Measurements from ENCODE around the gene IGFBP3.
A peak's percentile ranks its signal among the peaks of the same experiment; 100 is the strongest.
"Not testable (repeated sequence)": the region's sequence is repeated elsewhere in the genome, so short reads cannot be mapped to it uniquely, and the experiment has no call there.

IGFBP3 gene

DNA sequence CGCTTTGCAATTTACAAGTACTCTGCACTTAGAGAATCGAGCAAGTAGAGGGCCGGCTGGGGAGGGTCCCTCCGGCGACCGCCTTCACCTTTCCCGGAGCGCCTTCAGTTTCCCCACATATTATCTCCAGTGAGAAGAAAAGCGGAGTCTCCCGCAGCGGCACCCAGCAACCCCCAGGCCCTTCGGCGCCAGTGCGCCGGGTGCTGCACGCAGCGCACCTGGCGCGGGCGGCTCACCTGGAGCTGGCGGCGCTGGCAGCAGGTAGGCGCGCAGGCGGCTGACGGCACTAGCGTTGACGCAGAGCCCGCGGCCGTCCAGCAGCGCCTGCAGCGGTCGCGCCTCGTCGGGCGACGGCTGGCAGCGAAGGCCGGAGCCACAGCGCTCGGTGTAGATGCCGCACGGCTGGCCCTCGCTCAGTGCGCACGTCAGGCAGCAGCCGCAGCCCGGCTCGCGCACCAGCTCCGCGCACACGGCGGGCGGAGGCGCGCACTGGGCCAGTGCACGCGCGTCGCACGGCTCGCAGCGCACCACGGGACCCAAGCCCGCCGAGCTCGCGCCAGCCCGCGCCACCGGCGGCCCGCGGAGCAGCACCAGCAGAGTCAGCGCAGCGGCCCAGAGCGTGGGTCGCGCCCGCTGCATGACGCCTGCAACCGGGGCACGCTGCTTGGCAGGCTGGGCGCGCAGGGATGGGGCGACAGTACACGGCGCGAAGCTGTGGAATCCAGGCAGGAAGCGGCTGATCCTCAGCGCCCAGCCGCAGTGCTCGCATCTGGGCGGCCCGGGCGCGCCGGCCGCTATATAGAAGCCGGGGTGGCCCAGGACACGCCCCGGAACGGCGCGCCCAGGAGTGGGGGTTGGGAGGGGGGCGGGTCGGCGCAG is at the start of gene IGFBP3:
Gene IGFBP3, minus strand, starts transcription at position 771 of the 879 bp plus-strand sequence. Its CDS starts 132 bp downstream, at position 639.
- peak; percentile 69 for DNase-seq

GRCh38 chr7:45970454-45970853 is 49.4 kb upstream of the IGFBP3 start:
- DNase-seq: no peak

DNA sequence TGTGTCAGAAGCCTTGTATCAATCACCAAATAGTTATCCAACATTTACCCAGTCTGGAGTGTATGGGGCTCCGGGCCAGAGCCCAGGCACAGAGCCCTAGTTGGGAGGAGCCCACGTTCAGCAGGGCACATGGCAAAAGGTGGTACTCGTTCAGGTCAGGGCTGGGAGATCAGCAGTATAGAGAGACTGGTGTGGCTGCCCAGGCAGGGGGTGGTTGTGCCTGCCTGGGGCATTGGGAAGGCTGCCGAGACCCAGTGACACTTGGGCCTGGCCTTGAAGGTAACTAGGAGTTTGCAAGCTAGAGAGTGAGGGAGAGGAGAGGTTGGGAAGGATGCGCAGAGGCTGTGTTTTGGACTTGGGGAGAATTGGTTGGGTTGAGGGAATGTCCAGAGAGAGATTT is 48.9 kb upstream of the IGFBP3 start:
- no peak for DNase-seq

GRCh38 chr7:45968856-45969541 is 47.9 kb upstream of the IGFBP3 start:
- no peak for DNase-seq

GRCh38 chr7:45968312-45968711 is 47.2 kb upstream of the IGFBP3 start:
- no peak for DNase-seq

- no peak for DNase-seq
These were observed 46.6 kb upstream of the IGFBP3 start for GRCh38 chr7:45967591-45968157.

GRCh38 chr7:45962861-45963260 is 41.8 kb upstream of the IGFBP3 start:
- no peak for DNase-seq

DNA sequence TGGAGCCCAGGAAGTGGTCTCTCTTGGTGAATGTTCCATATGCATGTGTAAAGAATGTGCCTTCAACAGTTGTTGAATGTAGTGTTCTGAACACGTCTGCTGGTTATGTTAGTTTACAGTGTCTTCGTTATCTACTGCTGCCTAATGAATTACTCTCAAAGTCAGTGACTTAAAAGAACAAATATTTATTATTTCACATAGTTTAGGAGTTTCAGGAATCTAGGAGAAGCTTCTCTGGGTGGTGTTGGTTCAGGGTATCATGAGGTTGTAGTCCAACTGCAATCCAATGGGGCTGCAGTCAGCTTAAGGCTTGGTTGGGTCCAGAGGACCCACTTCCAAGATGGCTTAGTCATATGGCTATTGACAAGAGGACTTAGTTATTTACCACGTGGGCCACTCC is 36.6 kb upstream of the IGFBP3 start:
- DNase-seq: no peak

- no peak for DNase-seq
These were observed 34.2 kb upstream of the IGFBP3 start for GRCh38 chr7:45955286-45955685.

GRCh38 chr7:45953055-45953454 is 32.0 kb upstream of the IGFBP3 start:
- DNase-seq: not testable (repeated sequence)

- DNase-seq: no peak
These were observed 23.0 kb upstream of the IGFBP3 start for GRCh38 chr7:45944058-45944457.

DNA sequence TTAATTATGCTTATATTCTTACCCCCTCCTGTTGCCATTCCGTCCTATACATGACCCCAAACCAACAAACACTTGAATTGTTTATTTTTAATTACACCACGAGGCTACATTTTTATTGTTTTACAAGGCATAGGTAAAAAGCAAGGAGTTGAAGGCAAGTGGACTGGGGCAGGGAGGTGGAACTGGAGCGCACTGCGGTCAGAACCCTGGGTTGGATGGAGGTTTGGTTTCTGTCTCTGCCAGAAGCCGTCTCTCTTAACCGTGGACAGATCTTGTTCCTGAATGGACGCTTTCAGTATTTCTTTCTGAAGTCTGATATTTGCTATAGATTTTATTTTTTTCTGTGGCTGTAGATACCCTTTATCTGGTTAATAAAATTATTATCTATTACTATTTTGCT is 19.9 kb upstream of the IGFBP3 start:
- DNase-seq: no peak

DNA sequence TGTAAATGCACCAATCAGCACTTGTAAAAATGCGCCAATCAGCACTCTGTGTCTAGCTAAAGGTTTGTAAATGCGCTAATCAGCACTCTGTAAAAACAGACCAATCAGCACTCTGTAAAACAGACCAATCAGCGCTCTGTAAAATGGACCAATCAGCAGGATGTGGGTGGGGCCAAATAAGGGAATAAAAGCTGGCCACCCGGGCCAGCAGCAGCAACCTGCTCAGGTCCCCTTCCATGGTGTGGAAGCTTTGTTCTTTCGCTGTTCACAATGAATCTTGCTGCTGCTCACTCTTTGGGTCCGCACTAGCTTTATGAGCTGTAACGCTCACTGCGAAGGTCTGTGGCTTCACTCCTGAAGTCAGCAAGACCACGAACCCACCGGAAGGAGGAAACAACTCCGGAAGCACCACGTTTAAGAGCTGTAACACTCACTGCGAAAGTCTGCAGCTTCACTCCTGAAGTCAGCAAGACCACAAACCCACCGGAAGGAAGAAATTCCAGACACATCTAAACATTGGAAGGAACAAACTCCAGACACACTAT is 19.2 kb upstream of the IGFBP3 start:
- DNase-seq: not testable (repeated sequence)

- no peak for DNase-seq
These were observed 18.5 kb upstream of the IGFBP3 start for GRCh38 chr7:45939574-45939973.

DNA sequence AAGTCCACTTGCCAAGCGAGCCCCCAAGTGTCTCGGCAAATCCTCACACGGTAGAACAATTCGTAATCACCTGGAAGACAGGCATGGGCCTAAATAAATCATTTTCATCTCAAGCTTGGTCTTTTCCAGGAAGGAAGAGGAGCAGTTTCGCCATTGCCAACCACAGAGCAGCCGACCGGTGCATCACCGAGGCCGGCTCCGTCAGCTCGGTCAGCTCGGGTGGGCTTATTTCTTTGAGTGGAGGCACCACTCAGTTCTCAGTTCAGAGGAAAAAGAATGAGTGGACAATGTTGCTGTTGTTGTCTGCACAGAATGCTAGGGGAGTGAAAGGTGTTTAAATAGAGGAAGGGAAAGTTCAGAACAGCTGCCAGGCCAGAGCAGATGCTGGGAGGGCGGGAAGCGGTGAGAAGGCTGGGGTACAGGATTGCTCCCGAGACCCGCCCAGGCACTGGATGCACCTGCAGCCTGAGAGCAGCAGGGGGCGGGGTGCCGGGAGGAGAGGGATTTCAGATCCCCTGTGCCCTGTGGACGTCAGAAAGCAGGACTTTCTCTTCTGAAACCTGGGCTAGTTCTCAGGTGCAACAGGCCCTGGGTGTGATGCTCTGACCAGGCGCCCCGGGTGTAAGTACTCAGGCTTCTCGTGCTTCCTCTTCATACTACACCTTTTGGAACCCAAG is 17.7 kb upstream of the IGFBP3 start:
- no peak for DNase-seq

GRCh38 chr7:45937862-45938261 is 16.8 kb upstream of the IGFBP3 start:
- no peak for DNase-seq

- no peak for DNase-seq
These were observed 16.2 kb upstream of the IGFBP3 start for GRCh38 chr7:45937301-45937700.

DNA sequence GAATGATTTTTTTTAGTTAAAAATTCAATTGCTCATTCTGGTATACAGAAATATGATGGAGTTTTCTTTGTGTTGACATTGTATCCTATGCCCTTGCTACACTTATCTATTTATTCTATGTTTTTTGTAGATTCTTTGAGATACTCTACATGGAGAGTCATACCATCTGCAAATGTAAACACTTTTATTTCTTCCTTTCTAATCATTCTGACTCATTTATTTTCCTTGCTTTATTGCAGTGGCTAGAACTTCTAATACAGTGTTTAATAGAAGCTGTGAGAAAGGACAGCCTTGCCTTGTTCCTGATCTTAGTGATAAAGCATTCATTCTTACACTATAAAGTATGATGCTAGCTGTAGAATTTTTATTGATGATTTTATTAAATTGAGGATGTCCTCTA is 9.9 kb upstream of the IGFBP3 start:
- no peak for DNase-seq

GRCh38 chr7:45927721-45928120 is 6.6 kb upstream of the IGFBP3 start:
- DNase-seq: no peak

GRCh38 chr7:45924283-45924682 is 3.2 kb upstream of the IGFBP3 start:
- DNase-seq: no peak

GRCh38 chr7:45923818-45924217 is 2.7 kb upstream of the IGFBP3 start:
- DNase-seq: no peak

DNA sequence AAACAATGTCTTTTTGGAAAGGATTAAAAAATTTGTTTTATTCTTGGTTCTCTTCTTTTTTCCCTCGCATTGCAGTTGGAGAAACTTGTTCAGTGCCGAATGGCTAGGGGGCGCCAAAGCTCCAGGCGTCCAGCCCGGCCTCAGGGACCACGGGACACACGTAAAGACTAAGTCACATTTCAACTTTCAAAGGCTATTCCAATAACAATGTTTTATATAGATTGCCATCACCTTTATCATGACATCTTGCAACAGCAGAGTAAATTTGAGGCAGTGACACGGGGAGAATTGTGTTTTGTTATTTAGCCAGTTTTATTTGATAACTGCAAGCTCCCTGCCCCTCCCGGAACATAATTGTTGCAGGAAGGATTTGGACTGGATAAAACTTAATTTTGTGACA is 2.2 kb upstream of the IGFBP3 start:
- DNase-seq: peak; percentile 28

DNA sequence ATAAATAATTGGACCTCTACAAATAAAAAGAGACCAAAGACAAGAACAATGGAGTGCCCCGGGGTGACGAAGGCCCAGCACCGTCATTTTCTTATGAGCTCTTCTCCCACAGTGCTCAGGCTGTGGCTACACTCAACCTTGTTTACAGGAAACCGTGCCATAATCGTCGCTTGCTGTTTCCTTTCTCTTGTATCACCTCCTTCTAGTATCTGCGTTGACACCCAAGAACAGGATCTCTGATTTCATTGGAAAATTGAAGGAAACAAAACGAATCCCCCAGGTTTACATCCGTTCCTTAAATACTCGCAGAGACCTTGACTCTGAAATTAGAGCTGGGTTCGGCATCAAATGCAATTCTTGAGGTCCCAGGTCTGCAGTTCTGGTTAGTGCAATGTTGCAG is 1.7 kb upstream of the IGFBP3 start:
- DNase-seq: no peak

Measured in NCI-H2029 (cell line).